Bronchial epithelial cell (primary cell): ENCODE data around the gene CDK6. TPM values are rescaled to one million over a fixed set of nuclear protein-coding genes. Genes with fewer than 3 reads are reported as not detected.

Experiments used
- DNase-seq: peaks from one replicate; pipeline ENCODE4 v3.0.0-alpha.2; 2010; ENCODE audit warnings: low read depth
- FAIRE-seq: peaks from 2 replicates; lab custom pipeline; 2011; peaks lifted over from hg19 to GRCh38; lab: Jason Lieb, UNC
- H3K27me3 ChIP-seq: 2 replicates; pipeline ENCODE4 v1.5.1; 2011; ENCODE audit warnings: low read length; ENCODE audit not compliant: control insufficient read depth, insufficient read depth
- H3K36me3 ChIP-seq: 2 replicates; pipeline ENCODE4 v1.5.1; 2011; ENCODE audit warnings: low read length; ENCODE audit not compliant: control insufficient read depth, insufficient read depth
- H3K4me3 ChIP-seq: 2 replicates; pipeline ENCODE4 v1.5.1; 2011; ENCODE audit warnings: mild to moderate bottlenecking, low read depth, low read length, control low read depth
- CTCF ChIP-seq: IDR thresholded peaks from 2 replicates; pipeline ENCODE4 v1.5.1; 2011; ENCODE audit warnings: mild to moderate bottlenecking, moderate library complexity, low read length, control low read depth, inconsistent platforms; ENCODE audit not compliant: insufficient read depth, severe bottlenecking
- total RNA-seq: library from RNA; depleted of rRNA; stranded (reverse); fragments of >200 nt; gene quantifications from 2 replicates; pipeline ENCODE4 v1.2.1, GENCODE V29; 2014

CDK6 gene
- total RNA-seq, 1 donor from 2014 or later, result 52.9 TPM

DNA sequence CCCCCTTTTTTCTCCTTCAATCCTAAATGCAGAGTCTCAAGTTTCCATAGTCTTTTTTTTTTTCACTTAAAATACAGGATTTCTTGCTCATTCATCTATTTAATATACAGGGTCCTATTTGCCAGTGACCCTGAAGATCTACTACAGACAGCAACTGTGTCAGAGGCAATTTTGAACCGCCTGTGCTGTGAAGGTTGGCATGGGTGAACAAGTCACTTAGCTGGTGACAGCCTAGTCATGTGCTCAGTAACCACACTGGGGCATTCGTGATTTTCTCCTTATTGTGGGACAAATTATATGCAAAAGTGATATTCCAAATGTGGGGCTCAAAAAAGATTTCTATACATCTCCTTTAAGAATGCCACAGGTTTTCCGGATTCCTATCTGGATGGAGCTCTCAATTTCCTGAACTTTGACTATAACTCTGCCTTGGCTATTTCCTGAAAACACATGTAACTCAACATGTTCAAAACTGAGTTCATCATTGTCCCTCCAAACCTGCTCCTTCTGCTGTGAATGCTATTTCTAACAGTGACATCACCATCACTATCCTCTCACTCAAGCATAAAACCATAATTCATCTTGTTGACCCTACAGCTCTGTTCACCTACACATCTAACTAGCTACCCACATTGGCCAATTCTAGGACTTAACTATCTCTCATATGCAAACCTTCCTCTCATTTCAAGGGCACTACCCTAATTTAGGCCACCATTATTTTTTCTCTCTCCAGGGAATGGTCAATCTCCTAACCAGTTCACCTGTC, 36.7 kb downstream of the CDK6 start:
- H3K4me3 ChIP-seq, result no peak overlapping the region
- no peaks in the 10 kb centered on the region for H3K36me3 ChIP-seq
- DNase-seq (no peak), FAIRE-seq (no peak)
- TF ChIP-seq CTCF, result no peak
- H3K27me3 ChIP-seq, result no peaks in the 10 kb centered on the region

DNA sequence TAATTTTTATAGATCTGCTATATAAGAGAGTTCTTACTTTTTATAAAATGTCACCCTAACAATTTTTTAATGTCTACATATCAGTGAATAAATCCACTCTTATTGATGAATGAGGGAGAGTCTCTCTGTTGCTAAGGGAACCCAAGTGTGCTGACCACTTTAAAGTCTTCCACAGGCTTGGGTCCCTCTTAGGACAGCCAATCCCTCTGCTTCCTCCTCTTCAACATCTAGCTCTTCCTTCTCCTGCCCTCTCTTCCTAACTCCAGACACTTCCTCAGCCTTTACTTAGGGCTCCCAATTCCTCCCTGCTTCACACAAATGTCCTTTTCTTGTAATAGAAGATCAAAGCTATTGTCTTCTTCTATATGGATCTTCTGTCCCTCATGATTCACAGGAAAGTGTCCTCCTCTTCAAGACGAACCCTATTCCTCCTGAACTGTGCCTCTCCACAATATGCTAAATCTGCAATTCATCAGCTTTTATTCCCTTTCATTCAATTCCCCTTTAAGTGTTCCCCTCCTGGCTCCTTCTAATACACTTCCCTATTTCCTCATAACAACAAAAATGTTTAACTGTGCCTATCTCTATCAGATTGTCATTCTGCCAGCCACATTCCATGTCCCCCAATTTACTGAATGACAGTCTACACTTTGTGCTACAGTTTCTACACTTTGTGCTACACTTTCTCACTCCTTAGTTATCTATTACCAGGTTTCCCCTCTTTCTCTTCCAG, 37.7 kb downstream of the CDK6 start:
- Histone ChIP-seq H3K27me3 (no peaks in the 10 kb centered on the region), H3K36me3 (no peaks in the 10 kb centered on the region), H3K4me3 (no peak overlapping the region)
- no peak for FAIRE-seq
- no peak for DNase-seq
- no peak for TF ChIP-seq CTCF

DNA sequence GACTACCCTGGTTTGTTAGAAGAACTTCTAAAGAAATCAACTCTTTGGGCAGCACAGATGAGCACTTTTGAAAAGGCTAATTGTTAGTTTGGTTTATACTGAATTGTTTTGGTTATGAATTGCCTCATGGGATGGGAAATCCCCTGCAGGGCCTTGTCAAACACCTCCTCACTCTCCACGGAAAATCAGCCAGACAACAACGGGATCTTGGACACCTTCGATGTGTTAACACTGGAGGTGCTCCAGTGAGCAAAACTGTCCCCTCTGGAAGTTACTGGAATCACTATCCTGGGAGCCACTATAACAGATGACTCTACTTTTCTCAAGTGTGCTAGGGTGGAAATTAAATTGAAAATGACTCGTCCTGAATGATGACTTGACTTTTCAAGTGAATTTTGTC, 38.7 kb downstream of the CDK6 start:
- TF ChIP-seq CTCF, result no peak
- peak; percentile 34 for DNase-seq
- Histone ChIP-seq H3K4me3 (no peak overlapping the region), H3K27me3 (no peaks in the 10 kb centered on the region), H3K36me3 (no peaks in the 10 kb centered on the region)
- FAIRE-seq, result no peak

GRCh38 chr7:92797284-92797683, 39.1 kb downstream of the CDK6 start:
- H3K4me3 ChIP-seq, result no peak overlapping the region
- no peak for TF ChIP-seq CTCF
- FAIRE-seq, result no peak
- DNase-seq, result no peak
- H3K27me3 ChIP-seq, result no peaks in the 10 kb centered on the region
- no peaks in the 10 kb centered on the region for H3K36me3 ChIP-seq

DNA sequence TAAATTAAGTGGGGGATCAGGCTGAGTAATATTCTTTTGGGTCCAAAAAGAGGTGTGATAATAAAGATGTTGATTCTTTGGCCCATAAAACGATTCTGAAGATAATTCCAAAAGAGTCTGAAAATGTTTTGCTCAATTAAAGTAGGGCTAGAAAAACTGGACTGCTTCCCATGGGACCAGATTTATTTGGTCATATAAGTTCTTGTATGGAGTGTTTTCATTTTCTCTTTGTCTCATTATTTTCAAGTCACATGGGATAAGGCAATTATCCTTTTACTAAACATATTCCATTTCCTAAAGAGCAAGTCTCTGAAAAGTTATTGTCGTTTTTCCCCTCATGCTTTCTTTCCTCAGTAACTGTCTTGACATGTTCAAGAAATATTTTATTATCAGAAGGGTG, 41.5 kb downstream of the CDK6 start:
- no peak for DNase-seq
- TF ChIP-seq CTCF, result no peak
- no peak for FAIRE-seq

GRCh38 chr7:92794391-92794790, 42.0 kb downstream of the CDK6 start:
- no peak for DNase-seq
- FAIRE-seq, result no peak
- TF ChIP-seq CTCF, result no peak
- Histone ChIP-seq H3K36me3 (no peaks in the 10 kb centered on the region), H3K4me3 (no peak overlapping the region), H3K27me3 (no peaks in the 10 kb centered on the region)

More for the DNA sequence above, 41.5 kb downstream of the CDK6 start:
- Histone ChIP-seq H3K4me3 (no peak overlapping the region), H3K36me3 (no peaks in the 10 kb centered on the region), H3K27me3 (no peaks in the 10 kb centered on the region)
